HCT116 (cell line): ENCODE measurements around the gene PROSER2. TPM values are rescaled to one million over a fixed set of nuclear protein-coding genes. Genes with fewer than 3 reads are reported as not detected.

Experiments
- ATAC-seq: fragments of 200-7000 bp; cut with Tn5 transposase; 2 replicates; pipeline ENCODE4 v1.9.1; 2020; ENCODE audit warnings: mild to moderate bottlenecking, moderate library complexity
- BruUV-seq: library from RNA; stranded (reverse); fragments of 400-500 nt; replicated peaks from 2 replicates; lab custom pipeline; 2021; lab: Mats Ljungman, UMichigan
- CTCF ChIA-PET: fragments of 300-600 bp; sonication (Branson Sonifier 250); formaldehyde crosslinking; loops from one replicate; lab custom pipeline; 2021; ENCODE audit warnings: antibody characterized with exemption; lab: Charles Lee
- POLR2A ChIA-PET: fragments of 300-600, 350-600 bp; sonication (Branson Sonifier 250); formaldehyde crosslinking; loops from one replicate; lab custom pipeline; 2021; ENCODE audit warnings: antibody characterized with exemption; lab: Charles Lee
- RAD21 ChIA-PET, 2 experiments: fragments of 300-600 bp; sonication (Branson Sonifier 250); formaldehyde crosslinking; loops; one replicate each; lab custom pipeline; 2023; ENCODE audit warnings: low total read pairs in 2 of 2; ENCODE audit not compliant: uncharacterized antibody in 2 of 2, unreplicated experiment in 2 of 2, low non-redundant PET in 1 of 2; lab: Charles Lee
- DNase-seq: peaks from one replicate; pipeline ENCODE4 v3.0.0-alpha.2; 2010; ENCODE audit warnings: low read depth, low spot score
- H2AFZ ChIP-seq: fragments of 200-600 bp; shearing (Covaris generic), sonication (generic); 2 replicates; pipeline ENCODE4 v1.6.1; 2017; ENCODE audit warnings: low read depth, mixed run types, mixed read lengths, antibody characterized with exemption, low read length; ENCODE audit not compliant: poor library complexity, severe bottlenecking
- H3K27ac ChIP-seq: 2 replicates; pipeline ENCODE4 v1.5.1; 2012; ENCODE audit warnings: low read depth, low read length
- H3K27me3 ChIP-seq: fragments of 200-600 bp; sonication (generic); 2 replicates; pipeline ENCODE4 v1.6.1; 2016; ENCODE audit warnings: mixed run types, low read length, mixed read lengths; ENCODE audit not compliant: insufficient read depth
- H3K36me3 ChIP-seq, 2 experiments: fragments of 200-500 bp in 1 of 2; fragments of 200-600 bp in 1 of 2; sonication (Bioruptor generic) in 1 of 2; sonication (generic) in 1 of 2; 2 replicates each; pipeline versions ENCODE4 v1.5.1 to v1.6.1; 2014 to 2016; ENCODE audit warnings: low read length in 2 of 2, inconsistent platforms in 1 of 2, mixed read lengths in 1 of 2, mixed run types in 1 of 2; ENCODE audit not compliant: insufficient read depth in 2 of 2, control insufficient read depth in 1 of 2
- H3K4me1 ChIP-seq, 2 experiments: fragments of 200-600 bp in 1 of 2; sonication (generic) in 1 of 2; 2 replicates each; pipeline versions ENCODE4 v1.5.1 to v1.6.1; 2012 to 2017; ENCODE audit warnings: low read length in 2 of 2, inconsistent platforms in 1 of 2, mild to moderate bottlenecking in 1 of 2, mixed read lengths in 1 of 2, mixed run types in 1 of 2, moderate library complexity in 1 of 2; ENCODE audit not compliant: insufficient read depth in 2 of 2, control insufficient read depth in 1 of 2
- H3K4me2 ChIP-seq: fragments of 200-600 bp; sonication (generic); 2 replicates; pipeline ENCODE4 v1.6.1; 2017; ENCODE audit warnings: mixed run types, low read length, mixed read lengths
- H3K4me3 ChIP-seq, 2 experiments: fragments of 200-600 bp in 1 of 2; sonication (generic) in 1 of 2; replicated peaks in 1 of 2; 2 replicates each; pipeline ENCODE4 v1.5.1; 2011 to 2016; ENCODE audit warnings: low read length in 2 of 2, control low read depth in 1 of 2, low read depth in 1 of 2, mild to moderate bottlenecking in 1 of 2, mixed read lengths in 1 of 2, mixed run types in 1 of 2
- H3K79me2 ChIP-seq: fragments of 200-600 bp; sonication (generic); 2 replicates; pipeline ENCODE4 v1.6.1; 2017; ENCODE audit warnings: mild to moderate bottlenecking, mixed run types, low read length, moderate library complexity, mixed read lengths; ENCODE audit not compliant: insufficient read depth
- H3K9ac ChIP-seq: fragments of 200-600 bp; sonication (generic); 2 replicates; pipeline ENCODE4 v1.6.1; 2016; ENCODE audit warnings: low read length, mixed read lengths
- H3K9me2 ChIP-seq: fragments of 200-600 bp; sonication (generic), shearing (Covaris generic); 2 replicates; pipeline ENCODE4 v1.6.1; 2017; ENCODE audit warnings: mixed run types, mild to moderate bottlenecking, moderate library complexity; ENCODE audit not compliant: insufficient read depth
- H3K9me3 ChIP-seq, 2 experiments: fragments of 200-500 bp in 1 of 2; fragments of 200-600 bp in 1 of 2; sonication (Bioruptor generic) in 1 of 2; sonication (generic) in 1 of 2; 2 replicates each; pipeline ENCODE4 v1.6.1; 2014 to 2017; ENCODE audit warnings: low read length in 2 of 2, mixed read lengths in 2 of 2, inconsistent platforms in 1 of 2, low read depth in 1 of 2, mild to moderate bottlenecking in 1 of 2, mixed run types in 1 of 2, moderate library complexity in 1 of 2; ENCODE audit not compliant: control insufficient read depth in 1 of 2, insufficient read depth in 1 of 2
- H4K20me1 ChIP-seq: fragments of 200-600 bp; sonication (generic), shearing (Covaris generic); 2 replicates; pipeline ENCODE4 v1.6.1; 2017; ENCODE audit warnings: mixed run types, mild to moderate bottlenecking, moderate library complexity; ENCODE audit not compliant: insufficient read depth
- CEBPB ChIP-seq: IDR thresholded peaks from 2 replicates; pipeline ENCODE4 v1.6.1; 2012; ENCODE audit warnings: low read depth
- EGR1 ChIP-seq: IDR thresholded peaks from 2 replicates; pipeline ENCODE4 v1.6.1; 2012; ENCODE audit warnings: low read depth
- YY1 ChIP-seq: IDR thresholded peaks from 2 replicates; pipeline ENCODE4 v1.6.1; 2011; ENCODE audit warnings: low read length, low read depth, moderate library complexity, mild to moderate bottlenecking; ENCODE audit not compliant: insufficient replicate concordance; ENCODE audit errors: extremely low read depth
- ZFX ChIP-seq: fragments of 450-650 bp; IDR thresholded peaks from 2 replicates; pipeline ENCODE4 v1.6.1; 2017
- intact Hi-C: fragments of 100-400 bp; cut with micrococcal nuclease; formaldehyde crosslinking; loops from 2 replicates; pipeline ENCODE4 v1.10.0; 2022
- total RNA-seq: library from RNA; stranded (reverse); gene quantifications from one replicate; pipeline ENCODE4 v1.2.1, GENCODE V29; 2021; ENCODE audit not compliant: unreplicated experiment
- TF ChIP-seq, protein P1 (sequence below): IDR thresholded peaks from 2 replicates; pipeline ENCODE4 v1.6.1; 2012; ENCODE audit warnings: low read depth

PROSER2 gene
- total RNA-seq, 1 experiment from 2014 or later, result 46.2 TPM

DNA sequence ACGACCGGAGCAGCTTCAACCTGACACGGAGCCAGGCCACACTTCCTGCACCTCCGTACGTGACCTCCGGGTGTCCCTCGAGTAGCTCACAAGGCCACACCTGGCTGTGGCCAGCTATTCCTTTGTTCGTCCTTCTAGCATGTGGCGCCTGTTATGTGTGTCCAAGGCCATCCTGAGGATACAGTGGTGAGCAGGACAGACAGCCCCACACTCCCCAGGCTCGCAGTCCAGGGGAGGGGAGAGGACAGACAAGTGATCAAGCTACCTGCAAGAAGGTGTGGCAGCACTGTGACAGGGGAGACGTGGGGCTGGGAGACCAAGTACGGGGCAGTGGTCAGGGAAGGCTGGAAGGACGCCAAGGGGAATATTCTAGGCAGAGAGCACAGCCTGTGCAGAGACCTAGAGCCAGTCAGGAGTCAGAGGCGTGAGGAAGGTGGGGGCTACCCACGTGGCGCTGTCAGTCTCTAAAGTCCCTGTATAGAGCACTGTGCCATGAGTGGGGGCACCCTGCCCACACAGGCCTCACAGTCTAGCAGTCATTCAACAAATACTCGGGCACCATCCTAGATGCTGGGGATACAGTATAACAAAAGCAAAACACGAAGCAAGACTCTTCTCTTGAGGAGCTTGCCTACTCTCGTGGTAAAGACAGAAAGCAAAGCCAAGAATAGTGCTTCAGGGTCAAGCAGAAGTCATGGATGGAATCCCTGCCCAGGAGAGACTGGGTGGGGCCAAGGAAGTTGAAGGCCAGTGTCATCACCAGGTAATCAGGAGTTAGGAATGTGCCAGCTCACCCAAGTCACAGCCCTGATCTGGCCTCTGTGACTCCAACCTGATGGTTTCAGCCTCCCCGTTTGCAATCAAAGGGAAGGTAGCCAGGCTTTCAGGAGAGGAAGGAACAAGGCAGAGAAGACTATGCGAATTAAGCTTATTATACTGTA, 58.6 kb downstream of the PROSER2 start (continued):
- TF ChIP-seq, protein P1, sequence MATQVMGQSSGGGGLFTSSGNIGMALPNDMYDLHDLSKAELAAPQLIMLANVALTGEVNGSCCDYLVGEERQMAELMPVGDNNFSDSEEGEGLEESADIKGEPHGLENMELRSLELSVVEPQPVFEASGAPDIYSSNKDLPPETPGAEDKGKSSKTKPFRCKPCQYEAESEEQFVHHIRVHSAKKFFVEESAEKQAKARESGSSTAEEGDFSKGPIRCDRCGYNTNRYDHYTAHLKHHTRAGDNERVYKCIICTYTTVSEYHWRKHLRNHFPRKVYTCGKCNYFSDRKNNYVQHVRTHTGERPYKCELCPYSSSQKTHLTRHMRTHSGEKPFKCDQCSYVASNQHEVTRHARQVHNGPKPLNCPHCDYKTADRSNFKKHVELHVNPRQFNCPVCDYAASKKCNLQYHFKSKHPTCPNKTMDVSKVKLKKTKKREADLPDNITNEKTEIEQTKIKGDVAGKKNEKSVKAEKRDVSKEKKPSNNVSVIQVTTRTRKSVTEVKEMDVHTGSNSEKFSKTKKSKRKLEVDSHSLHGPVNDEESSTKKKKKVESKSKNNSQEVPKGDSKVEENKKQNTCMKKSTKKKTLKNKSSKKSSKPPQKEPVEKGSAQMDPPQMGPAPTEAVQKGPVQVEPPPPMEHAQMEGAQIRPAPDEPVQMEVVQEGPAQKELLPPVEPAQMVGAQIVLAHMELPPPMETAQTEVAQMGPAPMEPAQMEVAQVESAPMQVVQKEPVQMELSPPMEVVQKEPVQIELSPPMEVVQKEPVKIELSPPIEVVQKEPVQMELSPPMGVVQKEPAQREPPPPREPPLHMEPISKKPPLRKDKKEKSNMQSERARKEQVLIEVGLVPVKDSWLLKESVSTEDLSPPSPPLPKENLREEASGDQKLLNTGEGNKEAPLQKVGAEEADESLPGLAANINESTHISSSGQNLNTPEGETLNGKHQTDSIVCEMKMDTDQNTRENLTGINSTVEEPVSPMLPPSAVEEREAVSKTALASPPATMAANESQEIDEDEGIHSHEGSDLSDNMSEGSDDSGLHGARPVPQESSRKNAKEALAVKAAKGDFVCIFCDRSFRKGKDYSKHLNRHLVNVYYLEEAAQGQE, result no peak
- TF ChIP-seq YY1, result peak; percentile 15
- no peak for TF ChIP-seq EGR1

DNA sequence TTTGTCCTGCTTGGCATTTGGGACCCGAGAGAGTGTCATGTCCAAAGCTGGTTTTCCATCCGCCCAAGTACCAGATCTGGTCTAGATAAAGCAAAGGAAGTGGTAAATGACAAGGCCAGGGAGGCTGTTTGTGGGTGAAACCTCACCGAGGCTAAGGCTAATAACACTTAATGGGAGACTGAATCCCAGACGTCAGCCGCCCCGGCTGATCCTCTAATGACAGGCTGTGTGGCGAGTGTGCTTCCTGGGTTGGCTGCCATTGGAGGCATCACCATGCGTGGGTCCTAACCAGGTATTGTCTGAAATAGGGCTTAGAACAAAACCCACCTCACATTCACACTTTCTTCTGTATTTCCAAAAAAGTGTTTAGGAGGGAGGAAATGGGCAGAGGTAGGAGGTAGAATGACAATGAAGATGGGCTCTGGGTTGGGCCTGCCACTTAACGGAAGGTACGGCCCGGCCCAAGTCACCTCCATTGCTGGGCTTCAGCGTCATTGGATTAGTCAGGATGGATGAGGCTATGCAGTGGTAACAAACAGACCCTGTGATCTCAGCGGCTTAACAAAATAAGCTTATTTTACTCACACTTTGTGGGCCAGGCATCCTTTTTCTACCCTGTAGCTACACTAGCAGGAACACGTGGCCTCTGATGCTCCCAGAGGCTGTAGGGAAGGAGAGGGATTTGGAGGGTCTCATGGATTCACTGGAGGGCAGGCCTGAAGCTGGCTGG, 59.7 kb downstream of the PROSER2 start:
- H3K9me3 ChIP-seq, result no peaks in the 10 kb centered on the region
- ChIA-PET POLR2A (interaction anchor here (0.6 to 1.8 kb wide), 5 partner anchors 11 to 248 kb away, joined by 3 to 10 read pairs (median 3); no protein-coding TSS in a partner anchor), CTCF (interaction anchor here (1.8 kb wide), 1 partner anchor 103 kb away, joined by 18 read pairs; no protein-coding TSS in a partner anchor), RAD21 (no interaction called here)
- H3K36me3 ChIP-seq, result no peaks in the 10 kb centered on the region
- H3K27ac ChIP-seq, result peak overlapping the region; percentile 85
- H3K9ac ChIP-seq, result peak overlapping the region; percentile 73
- ATAC-seq (no peak), DNase-seq (no peak)
- H2AFZ ChIP-seq, result no peak overlapping the region
- no TSS peak for BruUV-seq
- H3K9me2 ChIP-seq, result no peaks in the 10 kb centered on the region
- H3K4me1 ChIP-seq, result peaks cover 35 to 87% of the 10 kb centered on the region in 2 experiments
- H3K79me2 ChIP-seq, result no peaks in the 10 kb centered on the region
- peak overlapping the region in 1 of 2 experiments; percentile 28; a peak in 1 of 4 replicates for H3K4me3 ChIP-seq
- no peaks in the 10 kb centered on the region for H4K20me1 ChIP-seq
- intact Hi-C loops, result no loop called here
- H3K4me2 ChIP-seq, result peak overlapping the region; percentile 63
- H3K27me3 ChIP-seq, result no peaks in the 10 kb centered on the region
- TF ChIP-seq ZFX, result peak; percentile 32; the same call in 1 of the 2 replicates
- TF ChIP-seq CEBPB, result no peak
